Choroid plexus epithelial cell (primary cell): Measurements from ENCODE around the gene RABL3.

Experiments used
- DNase-seq: peaks from one replicate; pipeline ENCODE4 v3.0.0-alpha.2; 2010; ENCODE audit warnings: low read depth
- H3K4me3 ChIP-seq: 2 replicates; pipeline ENCODE4 v1.5.1; 2011; ENCODE audit warnings: low read depth, mild to moderate bottlenecking, control low read depth, low read length, moderate library complexity
- TF ChIP-seq, protein P1 (sequence below): conservative IDR thresholded peaks from 2 replicates; pipeline ENCODE4 v1.5.1; 2011; ENCODE audit warnings: low read depth, mild to moderate bottlenecking, control low read depth, inconsistent platforms, low read length, moderate library complexity

The RABL3 gene

GRCh38 chr3:120730576-120731542, 11.5 kb downstream of the RABL3 start:
- TF ChIP-seq, protein P1, sequence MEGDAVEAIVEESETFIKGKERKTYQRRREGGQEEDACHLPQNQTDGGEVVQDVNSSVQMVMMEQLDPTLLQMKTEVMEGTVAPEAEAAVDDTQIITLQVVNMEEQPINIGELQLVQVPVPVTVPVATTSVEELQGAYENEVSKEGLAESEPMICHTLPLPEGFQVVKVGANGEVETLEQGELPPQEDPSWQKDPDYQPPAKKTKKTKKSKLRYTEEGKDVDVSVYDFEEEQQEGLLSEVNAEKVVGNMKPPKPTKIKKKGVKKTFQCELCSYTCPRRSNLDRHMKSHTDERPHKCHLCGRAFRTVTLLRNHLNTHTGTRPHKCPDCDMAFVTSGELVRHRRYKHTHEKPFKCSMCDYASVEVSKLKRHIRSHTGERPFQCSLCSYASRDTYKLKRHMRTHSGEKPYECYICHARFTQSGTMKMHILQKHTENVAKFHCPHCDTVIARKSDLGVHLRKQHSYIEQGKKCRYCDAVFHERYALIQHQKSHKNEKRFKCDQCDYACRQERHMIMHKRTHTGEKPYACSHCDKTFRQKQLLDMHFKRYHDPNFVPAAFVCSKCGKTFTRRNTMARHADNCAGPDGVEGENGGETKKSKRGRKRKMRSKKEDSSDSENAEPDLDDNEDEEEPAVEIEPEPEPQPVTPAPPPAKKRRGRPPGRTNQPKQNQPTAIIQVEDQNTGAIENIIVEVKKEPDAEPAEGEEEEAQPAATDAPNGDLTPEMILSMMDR: no peak
- DNase-seq: no peak
- H3K4me3 ChIP-seq: no peak overlapping the region

- peak; percentile 18 for DNase-seq
- no peak overlapping the region for H3K4me3 ChIP-seq
- TF ChIP-seq, protein P1: no peak
These were observed 15.5 kb downstream of the RABL3 start for GRCh38 chr3:120726791-120727190.

DNA sequence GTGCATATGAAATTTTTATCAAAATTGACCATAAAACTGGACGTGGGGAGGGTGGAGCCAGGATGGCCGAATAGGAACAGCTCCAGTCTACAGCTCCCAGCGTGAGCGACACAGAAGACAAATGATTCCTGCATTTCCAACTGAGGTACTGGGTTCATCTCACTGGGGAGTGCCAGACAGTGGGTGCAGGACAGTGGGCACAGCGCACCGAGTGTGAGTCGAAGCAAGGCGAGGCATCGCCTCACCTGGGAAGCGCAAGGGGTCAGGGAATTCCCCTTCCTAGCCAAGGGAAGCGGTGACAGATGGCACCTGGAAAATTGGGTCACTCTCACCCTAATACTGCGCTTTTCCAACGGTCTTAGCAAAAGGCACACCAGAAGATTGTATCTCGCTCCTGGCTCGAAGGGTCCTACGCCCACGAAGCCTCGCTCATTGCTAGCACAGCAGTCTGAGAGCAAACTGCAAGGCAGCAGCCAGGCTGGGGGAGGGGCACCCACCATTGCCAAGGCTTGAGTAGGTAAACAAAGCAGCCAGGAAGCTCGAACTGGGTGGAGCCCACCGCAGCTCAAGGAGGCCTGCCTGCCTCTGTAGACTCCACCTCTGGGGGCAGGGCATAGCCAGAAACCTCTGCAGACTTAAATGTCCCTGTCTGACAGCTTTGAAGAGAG, 23.0 kb downstream of the RABL3 start:
- peak; percentile 18 for DNase-seq
- H3K4me3 ChIP-seq: peak overlapping the region; percentile 41

- no peak overlapping the region for H3K4me3 ChIP-seq
- DNase-seq: no peak
- TF ChIP-seq, protein P1: no peak
These were observed 29.1 kb downstream of the RABL3 start for GRCh38 chr3:120713262-120713661.

DNA sequence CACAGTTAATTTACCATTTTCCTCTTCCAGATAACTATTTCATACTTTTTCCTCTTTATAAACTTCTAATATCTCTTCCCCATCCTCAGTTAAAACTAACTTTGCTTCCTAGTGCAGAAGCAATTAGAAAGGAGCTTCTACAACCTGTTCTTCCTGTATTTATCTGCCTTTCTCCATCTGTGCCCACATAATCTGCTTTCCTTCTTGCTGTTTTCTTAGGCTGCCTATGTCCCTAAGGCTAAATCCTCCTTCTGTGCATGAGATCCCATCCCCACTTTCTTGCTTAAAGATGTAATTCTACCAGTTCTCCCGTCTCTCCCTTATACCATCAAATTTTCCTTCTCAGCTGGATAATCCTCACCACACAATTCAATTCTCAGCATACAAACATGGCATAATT, 31.9 kb downstream of the RABL3 start:
- DNase-seq: no peak
- no peak overlapping the region for H3K4me3 ChIP-seq
- TF ChIP-seq, protein P1: no peak

- H3K4me3 ChIP-seq: no peak overlapping the region
- no peak for DNase-seq
- TF ChIP-seq, protein P1: no peak
These were observed 33.9 kb downstream of the RABL3 start for GRCh38 chr3:120708408-120708807.

DNA sequence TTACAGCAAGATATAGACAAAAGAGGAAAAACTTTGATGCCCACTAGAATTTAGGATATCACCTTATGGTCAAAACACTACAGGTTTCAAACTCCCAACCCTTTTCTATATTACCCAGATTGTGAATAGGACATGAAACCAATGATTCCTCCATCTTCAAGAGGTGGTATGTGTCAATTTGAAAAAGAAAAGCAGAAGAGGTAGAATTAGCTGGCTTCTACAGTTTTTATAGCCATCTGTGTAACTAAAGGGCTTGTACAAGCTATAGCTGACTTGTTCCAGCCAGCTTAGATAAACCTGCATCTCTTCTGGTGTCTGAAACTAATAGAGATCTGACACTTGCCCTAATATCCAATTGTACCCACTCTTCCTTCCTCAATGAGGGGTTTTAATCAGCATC, 35.4 kb downstream of the RABL3 start:
- TF ChIP-seq, protein P1: no peak
- H3K4me3 ChIP-seq: no peak overlapping the region
- DNase-seq: no peak
